Neuronal stem cell (in vitro differentiated cells): ENCODE measurements around the gene SNRNP27.

ENCODE experiments used
- DNase-seq: peaks from one replicate; pipeline ENCODE4 v3.0.0-alpha.2; 2013; ENCODE audit warnings: low spot score
- H2AFZ ChIP-seq: one replicate; pipeline ENCODE4 v1.6.1; 2013; ENCODE audit warnings: mild to moderate bottlenecking, low read length, inconsistent platforms
- H2AK5ac ChIP-seq: 2 replicates; pipeline ENCODE4 v1.6.1; 2013; ENCODE audit warnings: low read depth, mild to moderate bottlenecking, inconsistent platforms, low read length, moderate library complexity, mixed read lengths
- H2BK120ac ChIP-seq: 2 replicates; pipeline ENCODE4 v1.6.1; 2013; ENCODE audit warnings: low read depth, mild to moderate bottlenecking, inconsistent platforms, low read length, moderate library complexity, mixed read lengths
- H2BK12ac ChIP-seq: one replicate; pipeline ENCODE4 v1.6.1; 2013; ENCODE audit warnings: low read length, inconsistent platforms
- H2BK15ac ChIP-seq: 2 replicates; pipeline ENCODE4 v1.6.1; 2013; ENCODE audit warnings: mild to moderate bottlenecking, low read length, inconsistent platforms, mixed read lengths
- H2BK5ac ChIP-seq: one replicate; pipeline ENCODE4 v1.6.1; 2013; ENCODE audit warnings: inconsistent platforms, mild to moderate bottlenecking, low read length, moderate library complexity
- H3K14ac ChIP-seq: one replicate; pipeline ENCODE4 v1.6.1; 2013; ENCODE audit warnings: low read length, inconsistent platforms
- H3K18ac ChIP-seq: 2 replicates; pipeline ENCODE4 v1.6.1; 2013; ENCODE audit warnings: low read length, inconsistent platforms
- H3K23ac ChIP-seq: 2 replicates; pipeline ENCODE4 v1.6.1; 2013; ENCODE audit warnings: low read depth, mild to moderate bottlenecking, mixed read lengths, low read length, inconsistent platforms; ENCODE audit not compliant: poor library complexity
- H3K27ac ChIP-seq: replicated peaks from 3 replicates; pipeline ENCODE4 v1.5.1; 2013; ENCODE audit warnings: low read length, inconsistent platforms
- H3K27me3 ChIP-seq, 3 experiments: 2 replicates each; pipeline ENCODE4 v1.6.1; 2013; ENCODE audit warnings: low read length in 3 of 3, mild to moderate bottlenecking in 2 of 3, inconsistent platforms in 1 of 3, low read depth in 1 of 3, mixed read lengths in 1 of 3, moderate library complexity in 1 of 3; ENCODE audit not compliant: control insufficient read depth in 3 of 3, insufficient read depth in 3 of 3
- H3K36me3 ChIP-seq, 2 donors: replicated peaks in 1 of 2; 2 replicates each; pipeline ENCODE4 v1.6.1; 2013; ENCODE audit warnings: low read length in 2 of 2; ENCODE audit not compliant: control insufficient read depth in 2 of 2, insufficient read depth in 2 of 2
- H3K4ac ChIP-seq: 2 replicates; pipeline ENCODE4 v1.6.1; 2013; ENCODE audit warnings: inconsistent platforms, mild to moderate bottlenecking, low read length, moderate library complexity
- H3K4me1 ChIP-seq, 2 donors: 1 replicate in 1 of 2; 2 replicates in 1 of 2; pipeline ENCODE4 v1.6.1; 2013; ENCODE audit warnings: low read length in 2 of 2, low read depth in 1 of 2; ENCODE audit not compliant: control insufficient read depth in 2 of 2, insufficient read depth in 1 of 2
- H3K4me2 ChIP-seq: one replicate; pipeline ENCODE4 v1.6.1; 2013; ENCODE audit warnings: mild to moderate bottlenecking, low read length, inconsistent platforms; ENCODE audit not compliant: insufficient read depth, poor library complexity, severe bottlenecking
- H3K4me3 ChIP-seq, 2 donors: 2 replicates each; pipeline ENCODE4 v1.5.1; 2013; ENCODE audit warnings: low read length in 2 of 2, mild to moderate bottlenecking in 2 of 2, inconsistent platforms in 1 of 2, moderate library complexity in 1 of 2
- H3K79me1 ChIP-seq: one replicate; pipeline ENCODE4 v1.6.1; 2013; ENCODE audit warnings: low read depth, mild to moderate bottlenecking, inconsistent platforms, low read length, moderate library complexity
- H3K9ac ChIP-seq: one replicate; pipeline ENCODE4 v1.6.1; 2013; ENCODE audit warnings: mild to moderate bottlenecking, low read depth, low read length, inconsistent platforms; ENCODE audit not compliant: poor library complexity
- H3K9me3 ChIP-seq, 2 donors: replicated peaks in 1 of 2; 2 replicates each; pipeline versions ENCODE3 to v1.6.1; 2013; ENCODE audit warnings: low read length in 2 of 2, mild to moderate bottlenecking in 2 of 2, inconsistent platforms in 1 of 2, low read depth in 1 of 2, mixed read lengths in 1 of 2, moderate library complexity in 1 of 2; ENCODE audit not compliant: control insufficient read depth in 2 of 2, insufficient read depth in 1 of 2
- H4K8ac ChIP-seq: one replicate; pipeline ENCODE4 v1.6.1; 2013; ENCODE audit warnings: low read depth, mild to moderate bottlenecking, inconsistent platforms, low read length, moderate library complexity
- H4K91ac ChIP-seq: one replicate; pipeline ENCODE4 v1.6.1; 2013; ENCODE audit warnings: low read length, low read depth, mild to moderate bottlenecking, inconsistent platforms; ENCODE audit not compliant: poor library complexity
- WGBS, 2 donors: extraction: QIAGEN DNeasy Blood & Tissue Kit; methylation state at CpG; one replicate each; pipeline ENCODE4 v1.1.7; 2013; ENCODE audit warnings: missing lambda C conversion rate in 2 of 2, mixed read lengths in 1 of 2; ENCODE audit not compliant: insufficient read length in 2 of 2, insufficient replicate concordance in 1 of 2; ENCODE audit errors: extremely low coverage in 2 of 2; 5-methylcytosine and 5-hydroxymethylcytosine counted together

Gene SNRNP27

GRCh38 chr2:69937968-69938367 lies 44.2 kb downstream of the SNRNP27 start:
- H3K4me1 ChIP-seq: peaks cover 6 to 19% of the 10 kb centered on the region in 2 donors
- H2BK15ac ChIP-seq: no peak overlapping the region
- no peaks in the 10 kb centered on the region for H3K79me1 ChIP-seq
- H3K4me3 ChIP-seq: no peak overlapping the region
- H3K36me3 ChIP-seq: peaks cover 11 to 42% of the 10 kb centered on the region in 2 donors
- H3K18ac ChIP-seq: no peak overlapping the region
- no peak overlapping the region for H2BK5ac ChIP-seq
- no peak overlapping the region for H3K4me2 ChIP-seq
- no peak overlapping the region for H2BK120ac ChIP-seq
- H3K14ac ChIP-seq: no peak overlapping the region
- no peak overlapping the region for H3K27ac ChIP-seq
- WGBS, 2 donors: no CpG with 5 or more reads among the region's 14 CpGs
- no peak overlapping the region for H2AK5ac ChIP-seq
- no peak overlapping the region for H2AFZ ChIP-seq
- no peak overlapping the region for H4K91ac ChIP-seq
- DNase-seq: no peak
- H3K27me3 ChIP-seq: no peaks in the 10 kb centered on the region
- no peak overlapping the region for H3K4ac ChIP-seq
- H3K9ac ChIP-seq: no peak overlapping the region
- no peaks in the 10 kb centered on the region for H3K9me3 ChIP-seq
- H2BK12ac ChIP-seq: no peak overlapping the region
- H4K8ac ChIP-seq: no peak overlapping the region
- H3K23ac ChIP-seq: no peak overlapping the region

GRCh38 chr2:69939722-69940121 lies 46.0 kb downstream of the SNRNP27 start:
- no peak overlapping the region for H2BK120ac ChIP-seq
- H3K9ac ChIP-seq: no peak overlapping the region
- no peak overlapping the region for H3K14ac ChIP-seq
- H2AK5ac ChIP-seq: no peak overlapping the region
- no peak overlapping the region for H2BK15ac ChIP-seq
- H3K4me2 ChIP-seq: no peak overlapping the region
- H3K18ac ChIP-seq: peak overlapping the region; percentile 68
- no peak overlapping the region for H4K91ac ChIP-seq
- H2AFZ ChIP-seq: peak overlapping the region; percentile 15
- no peak overlapping the region for H2BK5ac ChIP-seq
- no peak overlapping the region for H3K4ac ChIP-seq
- H3K27ac ChIP-seq: no peak overlapping the region
- no peak overlapping the region for H4K8ac ChIP-seq
- H2BK12ac ChIP-seq: no peak overlapping the region
- WGBS, 2 donors: no CpG with 5 or more reads among the region's 14 CpGs
- H3K36me3 ChIP-seq: peaks cover 11 to 44% of the 10 kb centered on the region in 2 donors
- no peaks in the 10 kb centered on the region for H3K27me3 ChIP-seq
- no peak overlapping the region for H3K4me3 ChIP-seq
- DNase-seq: no peak
- H3K9me3 ChIP-seq: peaks cover 0 to 1% of the 10 kb centered on the region in 2 donors
- H3K23ac ChIP-seq: no peak overlapping the region
- H3K4me1 ChIP-seq: peaks cover 12 to 13% of the 10 kb centered on the region in 2 donors
- H3K79me1 ChIP-seq: no peaks in the 10 kb centered on the region

DNA sequence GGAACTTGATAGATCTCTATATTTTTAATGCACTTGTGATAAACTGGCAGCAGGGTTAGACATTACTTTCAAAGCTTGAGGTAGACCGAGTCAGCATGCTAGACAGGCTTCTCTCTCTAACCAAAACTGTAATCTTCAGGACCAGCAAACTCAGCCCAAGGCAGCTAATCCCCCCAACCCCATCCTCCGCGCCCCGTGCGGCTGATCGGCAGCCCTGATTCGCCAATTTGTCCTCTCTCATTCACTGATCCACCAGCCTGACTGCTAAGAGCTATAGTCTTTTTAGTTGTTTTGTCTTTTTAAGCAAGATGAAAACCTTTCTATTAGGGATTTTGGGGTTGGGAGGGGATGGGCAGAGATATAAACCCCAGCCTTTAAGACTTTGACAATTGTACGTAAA lies 46.9 kb downstream of the SNRNP27 start:
- DNase-seq: peak; percentile 17
- Histone ChIP-seq H2AFZ (no peak overlapping the region), H3K18ac (no peak overlapping the region), H3K9me3 (peaks cover 0 to 1% of the 10 kb centered on the region in 2 donors), H2BK120ac (no peak overlapping the region), H3K9ac (no peak overlapping the region), H3K4me2 (no peak overlapping the region), H4K8ac (no peak overlapping the region), H2AK5ac (no peak overlapping the region), H3K79me1 (no peaks in the 10 kb centered on the region), H3K23ac (no peak overlapping the region), H3K4me3 (no peak overlapping the region), H3K36me3 (peaks cover 7 to 35% of the 10 kb centered on the region in 2 donors), H3K27ac (no peak overlapping the region), H2BK15ac (no peak overlapping the region), H2BK12ac (no peak overlapping the region), H4K91ac (no peak overlapping the region), H2BK5ac (no peak overlapping the region), H3K27me3 (no peaks in the 10 kb centered on the region), H3K4me1 (peaks cover 12 to 13% of the 10 kb centered on the region in 2 donors), H3K4ac (no peak overlapping the region), H3K14ac (no peak overlapping the region)
- WGBS, 2 donors: no CpG with 5 or more reads among the region's 8 CpGs

DNA sequence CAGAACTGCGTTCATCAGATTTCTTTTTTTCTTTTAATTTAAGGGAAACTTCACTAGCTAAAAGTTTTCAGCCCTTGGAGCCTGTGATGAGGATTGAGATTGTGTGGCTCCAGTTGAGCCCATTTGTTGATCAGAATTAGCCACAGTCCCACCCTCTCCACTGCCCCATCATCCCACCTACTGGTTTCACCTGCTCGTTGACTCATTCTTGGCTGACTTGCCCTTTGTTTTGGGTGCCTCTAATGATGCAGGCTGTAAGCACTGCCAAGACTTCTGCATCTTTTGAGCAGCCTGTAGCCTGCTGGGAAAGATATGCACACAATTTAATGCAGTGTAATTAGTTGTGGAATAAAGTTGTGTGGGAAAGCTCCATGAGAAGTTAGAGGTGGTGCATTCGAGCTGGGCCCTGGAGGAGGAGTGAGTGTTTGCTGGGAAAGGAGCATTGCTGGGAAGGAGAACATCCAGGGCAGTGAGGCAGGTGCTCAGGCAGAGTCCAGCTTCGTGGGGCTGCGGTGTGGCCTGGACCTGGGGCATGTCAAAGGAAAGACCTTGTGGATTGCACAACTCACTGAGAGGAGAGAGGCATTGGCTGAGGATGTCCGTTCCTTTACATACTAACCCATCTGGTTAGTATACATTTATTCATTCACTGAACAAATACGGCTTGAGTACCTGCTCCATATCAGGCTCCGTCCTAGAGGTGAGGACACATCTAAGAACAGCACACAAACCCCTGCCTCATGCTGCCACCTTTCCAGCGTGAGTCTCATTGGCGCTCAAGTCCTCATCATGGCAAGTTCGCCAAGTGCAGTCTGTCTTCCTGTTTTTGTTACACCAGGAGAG lies 49.5 kb downstream of the SNRNP27 start:
- no peak overlapping the region for H3K4ac ChIP-seq
- H2BK5ac ChIP-seq: no peak overlapping the region
- H3K23ac ChIP-seq: peak overlapping the region; percentile 21
- H3K9me3 ChIP-seq: peaks cover 0 to 1% of the 10 kb centered on the region in 2 donors
- no peak overlapping the region for H2BK15ac ChIP-seq
- no peak overlapping the region for H3K9ac ChIP-seq
- peaks cover 0 to 13% of the 10 kb centered on the region in 2 donors for H3K36me3 ChIP-seq
- no peak overlapping the region for H2AFZ ChIP-seq
- no peak overlapping the region for H2BK120ac ChIP-seq
- H3K18ac ChIP-seq: peak overlapping the region; percentile 21
- H3K4me3 ChIP-seq: no peak overlapping the region
- peaks cover 12 to 13% of the 10 kb centered on the region in 2 donors for H3K4me1 ChIP-seq
- no peak overlapping the region for H3K27ac ChIP-seq
- no peak overlapping the region for H2BK12ac ChIP-seq
- H3K27me3 ChIP-seq: no peaks in the 10 kb centered on the region
- peak overlapping the region; percentile 11 for H3K14ac ChIP-seq
- peak overlapping the region; percentile 5 for H2AK5ac ChIP-seq
- no peak overlapping the region for H3K4me2 ChIP-seq
- H4K8ac ChIP-seq: no peak overlapping the region
- no peak overlapping the region for H4K91ac ChIP-seq
- no peak for DNase-seq
- H3K79me1 ChIP-seq: no peaks in the 10 kb centered on the region
- no CpG with 5 or more reads among the region's 11 CpGs for WGBS, 2 donors
